H1 (cell line): ENCODE measurements around the gene NOVA1. TPM values are rescaled to one million over a fixed set of nuclear protein-coding genes. Genes with fewer than 3 reads are reported as not detected.

Experiments used
- CTCF ChIA-PET: fragments of 300-600 bp; sonication (Branson Sonifier 250); formaldehyde crosslinking; loops from one replicate; lab custom pipeline; 2021; ENCODE audit not compliant: partially characterized antibody; lab: Charles Lee
- POLR2A ChIA-PET: fragments of 300-600 bp; sonication (Branson Sonifier 250); formaldehyde crosslinking; loops from one replicate; lab custom pipeline; 2021; ENCODE audit warnings: inconsistent platforms; ENCODE audit not compliant: partially characterized antibody; lab: Charles Lee
- DNase-seq, 2 experiments: peaks; one replicate each; pipeline versions ENCODE4 v3.0.0 to v3.0.0-alpha.2; 2010 to 2022; ENCODE audit warnings: low spot score in 2 of 2, low read depth in 1 of 2, mixed read lengths in 1 of 2
- FAIRE-seq: peaks from 2 replicates; lab custom pipeline; 2011; peaks lifted over from hg19 to GRCh38; lab: Jason Lieb, UNC
- H2AFZ ChIP-seq: 2 replicates; pipeline ENCODE4 v1.8.1; 2012; ENCODE audit warnings: low read length, inconsistent platforms
- H2AK5ac ChIP-seq: 2 replicates; pipeline ENCODE4 v1.6.1; 2013; ENCODE audit warnings: low read depth, low read length
- H2BK120ac ChIP-seq: replicated peaks from 2 replicates; pipeline ENCODE3; 2013; ENCODE audit warnings: low read depth, low read length, inconsistent platforms
- H2BK12ac ChIP-seq: 2 replicates; pipeline ENCODE4 v1.6.1; 2013; ENCODE audit warnings: low read depth, low read length
- H2BK15ac ChIP-seq: 2 replicates; pipeline ENCODE4 v1.6.1; 2013; ENCODE audit warnings: low read length
- H2BK20ac ChIP-seq: 2 replicates; pipeline ENCODE4 v1.6.1; 2013; ENCODE audit warnings: low read length
- H2BK5ac ChIP-seq: 2 replicates; pipeline ENCODE4 v1.6.1; 2013; ENCODE audit warnings: low read depth, low read length
- H3K14ac ChIP-seq: 2 replicates; pipeline ENCODE4 v1.6.1; 2013; ENCODE audit warnings: inconsistent platforms; ENCODE audit not compliant: insufficient read length
- H3K18ac ChIP-seq: 2 replicates; pipeline ENCODE4 v1.6.1; 2013; ENCODE audit warnings: low read length; ENCODE audit errors: extremely low read depth
- H3K23ac ChIP-seq: 2 replicates; pipeline ENCODE4 v1.6.1; 2013; ENCODE audit warnings: inconsistent platforms; ENCODE audit not compliant: insufficient read length
- H3K23me2 ChIP-seq: 2 replicates; pipeline ENCODE4 v1.6.1; 2013; ENCODE audit warnings: low read depth, low read length
- H3K27ac ChIP-seq: 2 replicates; pipeline ENCODE4 v1.6.1; 2011; ENCODE audit warnings: low read depth, low read length, inconsistent platforms
- H3K27me3 ChIP-seq, 4 experiments: replicated peaks in 1 of 4; 1 replicate in 1 of 4; 2 replicates in 3 of 4; pipeline versions ENCODE4 v1.6.1 to v1.8.1; 2011 to 2013; ENCODE audit warnings: low read length in 3 of 4, mild to moderate bottlenecking in 3 of 4, inconsistent platforms in 2 of 4, mixed read lengths in 2 of 4, moderate library complexity in 1 of 4; ENCODE audit not compliant: control insufficient read depth in 3 of 4, insufficient read depth in 3 of 4; ENCODE audit errors: extremely low read depth in 1 of 4
- H3K36me3 ChIP-seq, 4 experiments: 2 replicates each; pipeline versions ENCODE4 v1.6.1 to v1.8.1; 2011 to 2013; ENCODE audit warnings: mild to moderate bottlenecking in 4 of 4, low read length in 3 of 4, moderate library complexity in 2 of 4, control low read depth in 1 of 4, inconsistent platforms in 1 of 4; ENCODE audit not compliant: insufficient read depth in 4 of 4, control insufficient read depth in 2 of 4
- H3K4ac ChIP-seq: replicated peaks from 2 replicates; pipeline ENCODE3; 2013; ENCODE audit warnings: low read length, low read depth, mixed read lengths, inconsistent platforms; ENCODE audit not compliant: insufficient read length
- H3K4me1 ChIP-seq, 4 experiments: replicated peaks in 1 of 4; 1 replicate in 1 of 4; 2 replicates in 3 of 4; pipeline versions ENCODE4 v1.6.1 to v1.8.1; 2011 to 2013; ENCODE audit warnings: low read length in 3 of 4, inconsistent platforms in 2 of 4, mixed read lengths in 1 of 4; ENCODE audit not compliant: insufficient read depth in 4 of 4, control insufficient read depth in 3 of 4
- H3K4me2 ChIP-seq, 2 experiments: 2 replicates each; pipeline versions ENCODE4 v1.6.1 to v1.8.1; 2011 to 2013; ENCODE audit warnings: low read depth in 2 of 2, low read length in 2 of 2, control low read depth in 1 of 2, inconsistent platforms in 1 of 2, mild to moderate bottlenecking in 1 of 2; ENCODE audit not compliant: insufficient read depth in 1 of 2
- H3K4me3 ChIP-seq, 4 experiments: fragments of 200-600, 300-600 bp in 1 of 4; sonication (generic), shearing (Covaris generic), sonication (Bioruptor Twin) in 1 of 4; 2 replicates each; pipeline versions ENCODE4 v1.5.1 to v1.8.1; 2011 to 2016; ENCODE audit warnings: low read length in 4 of 4, low read depth in 3 of 4, control low read depth in 2 of 4, inconsistent platforms in 2 of 4, mild to moderate bottlenecking in 2 of 4, mixed read lengths in 1 of 4, moderate library complexity in 1 of 4; ENCODE audit not compliant: insufficient read depth in 2 of 4; ENCODE audit errors: extremely low read depth in 1 of 4
- H3K56ac ChIP-seq: replicated peaks from 2 replicates; pipeline ENCODE3; 2013; ENCODE audit warnings: low read depth, mild to moderate bottlenecking, mixed read lengths, low read length, inconsistent platforms; ENCODE audit not compliant: insufficient read length
- H3K79me1 ChIP-seq: 2 replicates; pipeline ENCODE4 v1.6.1; 2013; ENCODE audit warnings: low read depth, low read length, control low read depth
- H3K79me2 ChIP-seq, 2 experiments: 2 replicates each; pipeline versions ENCODE4 v1.6.1 to v1.8.1; 2012 to 2013; ENCODE audit warnings: low read length in 2 of 2, mild to moderate bottlenecking in 2 of 2, inconsistent platforms in 1 of 2; ENCODE audit not compliant: insufficient read depth in 2 of 2, control insufficient read depth in 1 of 2
- H3K9ac ChIP-seq, 4 experiments: replicated peaks in 1 of 4; 1 replicate in 1 of 4; 2 replicates in 3 of 4; pipeline versions ENCODE4 v1.6.1 to v1.8.1; 2011 to 2013; ENCODE audit warnings: low read depth in 3 of 4, low read length in 3 of 4, control low read depth in 2 of 4, mild to moderate bottlenecking in 2 of 4, moderate library complexity in 2 of 4, inconsistent platforms in 1 of 4; ENCODE audit errors: extremely low read depth in 1 of 4
- H3K9me3 ChIP-seq, 2 experiments: 2 replicates each; pipeline versions ENCODE4 v1.6.1 to v1.8.1; 2012 to 2013; ENCODE audit warnings: mild to moderate bottlenecking in 2 of 2, moderate library complexity in 2 of 2, control low read depth in 1 of 2, inconsistent platforms in 1 of 2, low read depth in 1 of 2, low read length in 1 of 2, mixed read lengths in 1 of 2; ENCODE audit not compliant: insufficient read depth in 2 of 2
- H4K20me1 ChIP-seq, 2 experiments: replicated peaks in 1 of 2; 2 replicates each; pipeline versions ENCODE3 to v1.8.1; 2011 to 2013; ENCODE audit warnings: inconsistent platforms in 2 of 2, low read length in 2 of 2, mild to moderate bottlenecking in 1 of 2; ENCODE audit not compliant: insufficient read depth in 2 of 2, control insufficient read depth in 1 of 2
- H4K5ac ChIP-seq: 2 replicates; pipeline ENCODE4 v1.6.1; 2013; ENCODE audit warnings: low read length, low read depth, mixed read lengths, inconsistent platforms; ENCODE audit not compliant: insufficient read length
- H4K8ac ChIP-seq: 2 replicates; pipeline ENCODE4 v1.8.0; 2013; ENCODE audit warnings: mild to moderate bottlenecking, moderate library complexity, low read length, inconsistent platforms; ENCODE audit not compliant: insufficient read depth; ENCODE audit errors: extremely low read depth
- H4K91ac ChIP-seq: replicated peaks from 2 replicates; pipeline ENCODE3; 2013; ENCODE audit warnings: low read length, mixed read lengths, inconsistent platforms; ENCODE audit not compliant: insufficient read length
- ATF3 ChIP-seq: IDR thresholded peaks from 2 replicates; pipeline ENCODE4 v1.6.1; 2011; ENCODE audit warnings: low read depth, mild to moderate bottlenecking, low read length; ENCODE audit not compliant: insufficient read depth
- BACH1 ChIP-seq: IDR thresholded peaks from 2 replicates; pipeline ENCODE4 v1.6.1; 2012; ENCODE audit warnings: low read length, improper control_type of control experiment
- CBX5 ChIP-seq: fragments of 300-800, 300-1000 bp; sonication (generic); IDR thresholded peaks from 2 replicates; pipeline ENCODE4 v1.7.1; 2016; ENCODE audit warnings: antibody characterized with exemption, low read length, low read depth
- CHD2 ChIP-seq: IDR thresholded peaks from 2 replicates; pipeline ENCODE4 v1.6.1; 2012; ENCODE audit warnings: low read length, improper control_type of control experiment
- CREB1 ChIP-seq: IDR thresholded peaks from 2 replicates; pipeline ENCODE4 v1.6.1; 2012; ENCODE audit warnings: inconsistent platforms
- CTBP2 ChIP-seq: IDR thresholded peaks from 2 replicates; pipeline ENCODE4 v1.7.0; 2011; ENCODE audit warnings: borderline replicate concordance, mild to moderate bottlenecking, moderate library complexity, mixed read lengths, low read length; ENCODE audit not compliant: insufficient read depth, insufficient read length
- GABPA ChIP-seq: IDR thresholded peaks from 2 replicates; pipeline ENCODE4 v1.6.1; 2011; ENCODE audit warnings: mild to moderate bottlenecking, low read length, moderate library complexity, borderline replicate concordance; ENCODE audit not compliant: insufficient read depth
- JUND ChIP-seq: IDR thresholded peaks from 2 replicates; pipeline ENCODE4 v1.6.1; 2011; ENCODE audit warnings: mild to moderate bottlenecking, improper control_type of control experiment, low read length
- POLR2AphosphoS5 ChIP-seq: IDR thresholded peaks from 2 replicates; pipeline ENCODE4 v1.6.1; 2011; ENCODE audit warnings: low read depth, low read length
- SIN3A ChIP-seq, 2 experiments: IDR thresholded peaks in 1 of 2; conservative IDR thresholded peaks in 1 of 2; 2 replicates each; pipeline ENCODE4 v1.6.1; 2011 to 2012; ENCODE audit warnings: low read length in 2 of 2, improper control_type of control experiment in 1 of 2, low read depth in 1 of 2, mild to moderate bottlenecking in 1 of 2
- SIX5 ChIP-seq: IDR thresholded peaks from 2 replicates; pipeline ENCODE4 v1.6.1; 2011; ENCODE audit warnings: mild to moderate bottlenecking, low read depth, low read length
- TAF7 ChIP-seq: optimal IDR thresholded peaks from 2 replicates; pipeline ENCODE3; 2011; ENCODE audit warnings: low read depth, mild to moderate bottlenecking, inconsistent platforms, low read length, moderate library complexity, borderline replicate concordance
- WGBS, 2 experiments: shearing (Covaris generic) in 1 of 2; methylation state at CpG; one replicate each; pipeline versions ENCODE4 v1.1.6 to v1.1.7; 2013 to 2015; ENCODE audit warnings: low lambda C conversion rate in 2 of 2, mixed read lengths in 2 of 2, inconsistent platforms in 1 of 2, low coverage in 1 of 2, missing lambda C conversion rate in 1 of 2; ENCODE audit not compliant: insufficient replicate concordance in 2 of 2, insufficient coverage in 1 of 2, insufficient read length in 1 of 2; ENCODE audit errors: extremely low coverage in 1 of 2, missing lambda C conversion rate in 1 of 2; 5-methylcytosine and 5-hydroxymethylcytosine counted together
- polyA plus RNA-seq, 7 experiments: library from polyadenylated mRNA; depleted of rRNA in 3 of 7; stranded (reverse) in 5 of 7; unstranded in 2 of 7; fragments of >200 nt in 5 of 7; fragments of 200-250 nt in 2 of 7; gene quantifications; 1 replicate in 5 of 7; 2 replicates in 1 of 7; 4 replicates in 1 of 7; pipeline versions ENCODE4 v1.2.1 to v1.2.3, GENCODE V29; 2011 to 2013; ENCODE audit warnings: missing spikeins in 2 of 7, mixed read lengths in 2 of 7
- total RNA-seq: library from RNA; stranded (reverse); fragmentation: NEBNext Ultra II Directional; extraction: Animal tissue kit (Norgen Biotek cat#: 25700); gene quantifications from 2 replicates; pipeline ENCODE4 v1.2.1, GENCODE V29; 2021

Gene NOVA1
- total and polyA plus RNA-seq, 2 of the 8 experiments (the other 6 are each of a cell fraction or from before 2014, with no cell fraction given), result 6.8 to 12.7 TPM

DNA sequence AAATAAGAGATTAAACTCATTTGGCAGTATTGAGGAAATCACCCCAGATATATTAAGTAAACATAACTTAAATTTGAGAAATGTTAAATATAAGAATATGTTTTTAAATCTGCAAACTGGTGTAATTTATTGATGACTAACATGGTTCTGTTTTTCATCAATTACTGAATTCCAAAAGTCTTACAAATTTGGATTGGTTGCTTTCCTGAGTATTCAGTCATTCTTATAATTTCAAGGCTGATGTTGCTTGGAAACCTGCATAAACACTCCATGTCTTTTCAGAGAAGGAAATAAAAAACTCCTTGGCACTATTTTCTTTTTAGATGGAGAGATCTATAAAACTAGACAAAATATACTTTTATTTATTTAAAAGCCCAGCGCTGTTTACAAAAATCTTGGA is 71.7 kb downstream of the NOVA1 start:
- FAIRE-seq (no peak), DNase-seq (no peak)
- Histone ChIP-seq H3K9ac (no peak overlapping the region), H3K4ac (no peak overlapping the region), H3K23ac (no peak overlapping the region), H3K4me2 (no peak overlapping the region), H3K56ac (no peak overlapping the region), H3K36me3 (no peaks in the 10 kb centered on the region), H3K79me2 (no peaks in the 10 kb centered on the region), H2AK5ac (no peak overlapping the region), H3K27me3 (no peaks in the 10 kb centered on the region), H2AFZ (no peak overlapping the region), H4K20me1 (no peaks in the 10 kb centered on the region), H3K4me3 (no peak overlapping the region), H2BK5ac (no peak overlapping the region), H3K14ac (no peak overlapping the region), H3K79me1 (no peaks in the 10 kb centered on the region; the same call in 1 of the 2 replicates), H3K9me3 (no peaks in the 10 kb centered on the region), H3K23me2 (no peaks in the 10 kb centered on the region), H2BK20ac (no peak overlapping the region), H4K5ac (no peak overlapping the region), H2BK12ac (no peak overlapping the region), H3K18ac (no peak overlapping the region), H2BK120ac (no peak overlapping the region), H4K91ac (no peak overlapping the region), H4K8ac (no peak overlapping the region), H3K27ac (no peak overlapping the region), H3K4me1 (no peaks in the 10 kb centered on the region), H2BK15ac (no peak overlapping the region)
- WGBS, 2 experiments, result 96% methylated on average over 1 of the region's 1 CpG; no CpG with 5 or more reads in 1 of the 2 experiments
- ChIA-PET CTCF (no interaction called here), POLR2A (no interaction called here)
- TF ChIP-seq SIX5 (no peak), BACH1 (no peak), GABPA (no peak), POLR2AphosphoS5 (no peak), TAF7 (no peak), CHD2 (no peak), CREB1 (no peak), CBX5 (no peak), ATF3 (no peak), SIN3A (conservative IDR thresholded peaks at IDR 0.05 in 1 of 2, IDR thresholded peaks at IDR 0.05 in 1 of 2; ENCODE audit: low read depth in 1 of 2, low read length in 2 of 2) (no peak), CTBP2 (no peak), JUND (no peak)
